Stimulated activated CD8-positive, alpha-beta memory T cell treated with anti-CD3 and anti-CD28 coated beads, Interleukin-12 subunit alpha, Interleukin-12 subunit beta, amount 100 ng/mL, for 24 hours (primary cell): ENCODE data around the gene GOSR1.
"Not testable (repeated sequence)": the region's sequence is repeated elsewhere in the genome, so short reads cannot be mapped to it uniquely, and the experiment has no call there.

ENCODE experiments used
- DNase-seq: peaks from one replicate; pipeline ENCODE4 v3.0.0-alpha.2; 2020; ENCODE audit errors: extremely low read depth

The GOSR1 gene

DNA sequence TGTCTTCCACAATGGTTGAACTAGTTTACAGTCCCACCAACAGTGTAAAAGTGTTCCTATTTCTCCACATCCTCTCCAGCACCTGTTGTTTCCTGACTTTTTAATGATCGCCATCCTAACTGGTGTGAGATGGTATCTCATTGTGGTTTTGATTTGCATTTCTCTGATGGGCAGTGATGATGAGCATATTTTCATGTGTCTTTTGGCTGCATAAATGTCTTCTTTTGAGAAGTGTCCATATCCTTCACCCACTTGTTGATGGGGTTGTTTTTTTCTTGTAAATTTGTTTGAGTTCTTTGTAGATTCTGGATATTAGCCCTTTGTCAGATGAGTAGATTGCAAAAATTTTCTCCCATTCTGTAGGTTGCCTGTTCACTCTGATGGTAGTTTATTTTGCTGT, 84.6 kb downstream of the GOSR1 start:
- not testable (repeated sequence) for DNase-seq

DNA sequence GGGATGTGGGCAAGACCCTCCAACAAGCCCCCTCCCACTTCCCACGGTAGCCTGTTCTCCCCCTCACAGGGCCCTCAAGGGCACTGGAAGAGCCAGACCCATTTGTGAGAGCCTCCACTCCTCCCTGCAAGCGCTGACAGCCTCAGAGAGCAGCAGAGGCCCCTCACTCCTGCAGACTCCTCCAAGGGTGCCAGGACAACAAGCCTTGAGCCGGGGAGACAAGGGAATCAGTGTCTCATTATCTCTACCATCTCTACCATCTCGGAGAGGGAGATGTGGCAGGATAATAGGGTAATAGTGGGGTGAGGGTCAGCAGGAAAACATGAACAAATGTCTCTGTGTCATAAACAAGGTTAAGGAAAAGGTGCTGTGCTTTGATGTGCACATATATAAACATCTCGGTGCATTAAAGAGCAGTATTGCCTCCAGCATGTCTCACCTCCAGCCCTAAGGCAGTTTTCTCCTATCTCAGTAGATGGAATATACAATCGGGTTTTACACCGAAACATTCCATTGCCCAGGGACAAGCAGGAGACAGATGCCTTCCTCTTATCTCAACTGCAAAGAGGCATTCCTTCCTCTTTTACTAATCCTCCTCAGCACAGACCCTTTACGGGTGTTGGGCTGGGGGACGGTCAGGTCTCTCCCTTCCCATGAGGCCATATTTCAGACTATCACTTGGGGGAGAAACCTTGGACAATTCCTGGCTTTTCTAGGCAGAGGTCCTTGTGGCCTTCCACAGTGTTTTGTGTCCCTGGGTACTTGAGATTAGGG, 86.1 kb downstream of the GOSR1 start:
- not testable (repeated sequence) for DNase-seq

DNA sequence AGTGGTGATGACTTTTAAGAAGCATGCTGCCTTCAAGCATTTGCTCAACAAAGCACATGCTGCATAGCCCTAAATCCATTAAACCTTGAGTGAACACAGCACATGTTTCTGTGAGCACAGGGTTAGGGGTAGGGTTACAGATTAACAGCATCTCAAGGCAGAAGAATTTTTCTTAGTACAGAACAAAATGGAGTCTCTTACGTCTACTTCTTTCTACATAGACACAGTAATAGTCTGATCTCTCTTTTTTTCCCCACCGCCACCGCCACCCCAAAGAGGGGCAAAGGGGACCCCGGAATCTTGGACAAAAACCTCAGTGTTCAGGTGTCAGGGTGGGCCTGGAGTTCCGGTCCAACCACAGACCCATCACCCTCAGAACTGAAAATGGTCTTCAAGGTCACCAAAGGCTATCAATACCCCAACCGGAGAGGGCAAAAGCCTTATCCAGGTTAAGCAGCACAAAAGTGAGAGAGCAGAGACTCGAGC, 86.7 kb downstream of the GOSR1 start:
- DNase-seq = not testable (repeated sequence)

DNA sequence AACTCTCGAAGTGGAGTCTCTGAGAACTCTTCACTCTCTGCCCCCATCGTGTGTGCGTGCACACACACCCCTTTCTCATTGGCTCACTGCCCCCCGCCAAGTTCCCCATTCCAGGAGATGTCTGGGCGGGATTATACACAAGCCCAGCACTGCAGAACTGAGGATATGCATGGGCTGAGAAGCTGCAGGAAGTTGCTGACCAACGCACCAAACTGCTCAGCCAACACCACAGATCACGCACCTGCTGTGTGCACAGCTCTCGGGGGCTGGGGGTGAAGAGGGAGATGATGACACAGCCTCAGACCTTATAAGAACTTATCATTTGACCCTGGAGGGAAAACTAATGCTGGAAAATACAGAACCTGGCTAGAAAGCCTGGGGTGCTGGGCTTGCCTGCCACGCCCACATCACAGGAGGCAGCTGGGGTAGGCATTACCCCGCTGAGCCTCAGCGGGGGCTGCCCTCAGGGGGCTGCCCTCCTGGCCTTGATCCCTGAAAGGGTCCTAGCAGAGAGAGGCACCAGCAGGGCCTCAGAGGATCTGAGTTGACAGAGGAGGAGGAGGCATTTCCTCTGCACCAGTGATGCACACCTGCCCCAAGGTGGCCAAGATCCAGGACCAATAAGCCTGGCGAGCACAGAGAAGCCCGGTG, 87.3 kb downstream of the GOSR1 start:
- DNase-seq = not testable (repeated sequence)

DNA sequence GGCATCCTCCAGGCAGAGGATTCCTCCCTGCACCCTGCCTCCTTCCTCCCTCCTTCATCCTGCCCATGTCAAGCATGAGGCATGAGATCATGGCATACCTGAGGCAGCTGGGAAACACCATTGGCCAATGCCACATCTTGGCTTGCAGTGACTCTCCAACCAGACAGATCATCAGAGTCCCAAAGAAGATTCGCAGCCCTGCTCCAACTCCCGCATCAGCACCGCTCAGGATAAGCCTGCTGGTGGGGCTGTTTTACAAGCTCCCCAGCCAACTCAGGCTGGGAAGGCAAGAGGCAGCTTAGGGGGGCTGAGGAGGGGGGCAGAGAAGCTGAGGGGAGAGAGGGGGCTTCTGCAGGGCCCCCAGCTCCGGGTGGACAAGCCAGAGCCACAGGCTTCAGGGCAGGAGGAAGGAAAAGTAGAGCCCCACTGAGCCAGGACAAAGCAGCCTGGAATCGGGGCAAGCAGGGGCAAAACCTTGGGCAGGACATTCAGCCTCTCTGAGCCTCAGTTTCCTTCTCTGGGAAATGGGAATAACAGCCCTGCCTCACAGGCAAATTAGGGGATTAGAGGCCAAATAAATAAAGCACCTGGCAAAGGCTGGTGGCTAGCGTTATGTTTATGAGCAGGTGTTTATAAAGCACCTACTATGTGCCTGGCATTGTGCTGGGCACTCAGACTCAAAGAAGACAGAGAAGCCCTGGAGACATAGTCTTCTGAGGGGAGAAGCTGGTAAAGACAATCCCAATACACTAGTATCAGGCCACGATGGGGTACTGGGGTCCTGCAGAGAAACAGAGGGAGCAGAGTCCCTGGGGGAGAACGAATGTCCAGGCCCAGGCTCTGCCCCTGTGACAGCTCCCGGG, 88.1 kb downstream of the GOSR1 start:
- DNase-seq = no peak

DNA sequence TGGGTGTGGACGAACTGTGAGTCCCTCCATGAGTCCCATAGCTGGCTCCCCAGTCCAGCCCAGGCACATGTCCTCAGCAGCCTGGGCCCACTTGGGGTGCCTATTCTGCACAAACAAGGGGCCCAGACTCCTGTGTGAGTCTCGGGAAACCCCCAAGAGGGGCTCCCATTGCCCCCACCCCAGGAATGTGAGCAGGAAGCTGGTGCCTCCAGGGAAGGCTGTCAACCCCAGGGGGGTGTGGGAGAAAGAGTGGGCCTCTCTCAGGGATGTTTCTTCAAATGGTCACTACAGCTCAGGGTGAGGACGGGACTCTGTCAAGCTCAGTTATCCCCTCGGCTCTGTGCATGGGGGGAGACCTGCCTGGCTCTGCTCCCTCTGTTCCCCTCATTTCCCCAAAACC, 88.9 kb downstream of the GOSR1 start:
- DNase-seq = not testable (repeated sequence)

DNA sequence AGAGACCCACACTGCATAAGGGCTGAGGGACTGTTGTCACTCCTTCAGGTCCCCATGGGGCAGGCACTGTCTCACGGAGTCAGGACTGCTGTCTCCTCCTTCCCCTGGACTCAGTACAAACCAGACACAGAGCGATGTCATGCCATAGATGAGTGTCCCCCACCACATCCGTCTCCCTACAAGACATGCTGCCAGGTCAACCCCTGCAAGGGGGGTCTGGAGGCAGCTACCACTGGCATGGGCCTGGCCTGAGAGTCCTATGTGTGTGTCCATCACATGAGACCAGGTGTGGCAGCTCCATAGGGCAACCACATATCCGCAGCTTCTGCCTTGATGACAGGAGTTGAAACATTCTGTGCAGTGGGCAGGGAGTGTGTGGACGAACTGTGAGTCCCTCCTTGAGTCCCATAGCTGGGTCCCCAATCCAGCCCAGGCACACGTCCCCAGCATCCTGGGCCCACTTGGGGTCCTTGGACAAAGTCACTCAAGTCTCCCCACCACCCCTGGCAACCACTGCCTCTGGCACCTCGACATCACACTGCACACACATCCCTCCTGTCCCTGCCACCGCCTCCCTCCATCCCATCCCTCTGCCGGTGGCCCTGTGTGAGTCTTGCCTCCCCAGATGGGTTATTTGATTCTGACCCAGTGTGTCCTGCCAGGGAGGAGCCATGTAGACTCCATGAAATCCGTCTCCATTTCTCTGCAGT, 89.5 kb downstream of the GOSR1 start:
- DNase-seq = not testable (repeated sequence)

DNA sequence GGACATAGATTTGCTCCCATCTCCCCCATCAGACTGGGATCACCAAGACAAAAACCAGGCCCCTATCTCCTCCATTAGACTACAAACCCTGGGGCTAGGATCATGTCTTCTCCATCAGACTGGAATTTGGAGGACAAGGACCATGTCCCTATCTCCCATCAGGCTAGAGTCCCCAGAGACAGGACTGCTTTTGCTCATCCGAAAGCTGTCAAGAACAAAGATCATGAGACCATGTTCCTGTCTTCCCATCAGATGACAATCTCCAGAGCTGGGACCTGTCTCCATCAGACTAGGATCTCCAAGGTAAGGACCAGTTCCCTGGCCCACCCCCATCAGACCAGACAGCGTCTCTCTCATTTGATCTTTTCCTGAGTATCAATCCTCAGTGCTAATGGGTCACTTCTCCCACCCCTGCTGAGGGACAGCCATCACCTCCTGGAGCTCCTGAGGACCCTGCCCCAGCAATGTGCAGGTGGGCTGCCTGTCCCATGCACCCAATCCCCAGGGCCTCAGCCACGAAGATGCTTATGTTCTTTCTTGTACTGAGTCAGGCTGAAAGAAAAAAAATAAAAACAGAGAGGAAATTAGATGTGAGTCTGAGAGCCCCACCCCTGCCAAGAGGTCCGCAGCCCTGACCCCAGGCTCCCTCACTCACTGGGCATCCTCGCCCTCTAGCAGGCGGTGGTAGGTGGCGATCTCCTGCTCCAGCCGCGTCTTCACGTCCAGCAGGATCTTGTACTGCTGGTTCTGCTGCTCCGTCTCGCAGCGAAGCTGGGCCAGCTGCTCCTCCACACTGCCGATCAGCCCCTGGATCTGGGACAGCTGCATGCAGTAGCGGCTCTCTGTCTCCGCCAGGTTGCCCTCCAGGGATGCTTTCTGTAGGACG, 90.3 kb downstream of the GOSR1 start:
- no peak for DNase-seq

DNA sequence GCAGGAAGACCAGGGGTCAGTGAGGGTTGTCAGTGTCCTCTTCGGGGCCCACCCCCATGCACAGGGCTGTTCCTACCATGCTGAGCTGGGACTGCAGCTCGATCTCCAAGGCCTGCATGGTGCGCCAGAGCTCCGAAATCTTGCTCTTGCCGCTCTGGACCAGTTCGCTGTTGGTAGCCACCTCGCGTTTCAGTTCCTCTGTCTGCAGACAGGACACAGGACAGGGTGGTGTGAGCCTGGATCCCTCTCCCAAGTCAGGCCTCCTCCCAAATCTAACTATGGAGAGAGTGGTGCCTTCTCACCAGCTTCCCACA, 90.9 kb downstream of the GOSR1 start:
- DNase-seq = no peak

DNA sequence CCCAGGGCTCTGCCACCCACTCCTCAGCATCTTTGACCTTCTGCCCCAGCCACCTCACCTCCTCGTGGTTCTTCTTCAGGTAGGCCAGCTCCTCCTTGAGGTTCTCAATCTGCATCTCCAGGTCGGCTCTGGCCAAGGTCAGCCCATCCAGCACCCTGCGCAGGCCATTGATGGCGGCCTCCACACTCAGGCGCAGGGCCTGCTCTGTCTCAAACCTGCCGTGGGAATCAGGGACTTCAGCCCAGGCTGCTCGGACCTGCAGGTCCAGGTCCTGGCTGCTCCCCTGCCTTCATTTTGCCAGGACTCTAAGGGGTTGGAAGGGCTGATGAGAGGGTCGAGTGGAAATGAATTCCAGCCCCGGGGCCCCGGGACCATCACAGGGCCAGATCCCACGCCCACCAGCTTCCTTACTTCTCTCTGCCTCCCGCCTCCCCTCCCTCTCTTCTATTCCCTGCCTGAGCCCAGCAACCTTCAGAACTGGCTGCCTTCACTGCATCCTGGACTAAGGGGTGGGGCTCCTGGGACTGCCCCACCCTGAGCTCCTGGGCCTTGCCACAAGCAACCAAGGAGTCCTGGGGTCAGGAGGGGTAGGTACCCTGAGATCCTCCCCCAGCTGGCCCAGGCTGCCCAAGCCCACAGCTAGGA, 92.4 kb downstream of the GOSR1 start:
- DNase-seq = not testable (repeated sequence)

DNA sequence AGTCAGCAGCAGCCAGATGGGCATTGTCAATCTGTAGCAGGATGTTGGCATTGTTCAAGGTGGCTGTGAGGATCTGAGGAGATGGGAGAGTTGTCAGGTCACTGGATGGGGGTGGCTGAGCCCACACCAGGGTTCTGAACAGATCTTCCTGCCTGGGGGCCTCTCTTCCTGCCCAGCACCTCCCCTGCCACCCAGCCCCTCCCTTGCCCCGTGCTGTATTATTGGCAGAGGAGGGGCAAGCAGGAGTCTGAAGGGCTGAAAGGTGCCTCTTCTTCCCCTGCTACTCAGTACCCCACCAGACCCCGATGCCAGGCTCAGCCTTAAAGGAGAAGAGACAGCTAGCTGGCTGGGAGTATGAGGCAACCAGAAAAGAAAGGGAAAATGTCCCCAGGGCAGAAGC, 93.0 kb downstream of the GOSR1 start:
- no peak for DNase-seq

DNA sequence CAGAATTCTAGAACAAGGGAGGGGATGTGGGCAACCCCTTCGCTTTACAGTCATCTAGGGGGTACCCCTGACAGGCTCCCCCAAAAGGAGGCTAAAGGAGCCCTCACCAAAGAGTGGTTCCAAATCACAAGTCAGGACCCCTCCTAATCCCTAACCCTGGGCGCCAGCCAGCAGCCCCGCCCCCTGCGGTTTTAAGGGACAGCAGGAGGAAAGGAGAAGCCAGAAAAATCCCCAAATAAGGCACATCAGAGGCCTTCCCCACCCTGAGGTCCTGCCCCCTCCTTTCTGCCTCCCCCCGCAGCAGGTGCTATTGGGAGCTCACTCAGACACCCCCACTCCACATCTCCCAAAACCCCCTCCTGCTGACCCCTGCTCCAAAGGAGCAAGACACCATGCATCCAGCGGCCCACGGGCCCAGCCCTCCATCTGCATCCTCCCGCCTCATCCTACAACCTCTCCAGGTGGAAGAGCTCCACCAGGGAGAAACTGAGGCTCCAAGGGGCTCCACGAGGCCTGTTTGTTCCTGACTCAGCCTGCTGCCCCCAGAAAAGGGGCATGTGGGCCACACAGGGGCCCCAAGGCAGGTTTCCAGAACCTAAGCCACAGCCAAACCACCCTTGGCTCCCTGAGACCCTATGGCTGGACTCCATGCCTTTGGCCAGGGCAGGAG, 93.5 kb downstream of the GOSR1 start:
- DNase-seq = no peak

DNA sequence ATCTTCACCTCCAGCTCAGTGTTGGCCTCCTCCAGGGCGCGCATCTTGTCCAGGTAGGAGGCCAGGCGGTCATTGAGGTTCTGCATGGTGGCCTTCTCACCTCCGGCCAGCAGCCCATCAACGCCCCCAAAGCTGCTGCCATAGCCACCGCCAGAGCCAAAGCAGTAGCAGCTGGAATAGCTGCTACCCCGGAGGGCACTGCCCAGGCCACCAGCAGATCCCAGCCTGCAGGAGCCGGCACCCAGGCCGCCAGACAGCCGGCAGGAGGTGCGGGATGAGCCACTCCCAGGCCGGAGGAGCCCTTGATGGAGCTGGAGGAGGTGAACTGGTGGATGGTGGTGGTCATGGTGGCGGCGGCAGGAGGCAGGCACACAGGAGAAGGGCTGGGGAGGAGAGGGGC, 94.2 kb downstream of the GOSR1 start:
- DNase-seq = not testable (repeated sequence)

DNA sequence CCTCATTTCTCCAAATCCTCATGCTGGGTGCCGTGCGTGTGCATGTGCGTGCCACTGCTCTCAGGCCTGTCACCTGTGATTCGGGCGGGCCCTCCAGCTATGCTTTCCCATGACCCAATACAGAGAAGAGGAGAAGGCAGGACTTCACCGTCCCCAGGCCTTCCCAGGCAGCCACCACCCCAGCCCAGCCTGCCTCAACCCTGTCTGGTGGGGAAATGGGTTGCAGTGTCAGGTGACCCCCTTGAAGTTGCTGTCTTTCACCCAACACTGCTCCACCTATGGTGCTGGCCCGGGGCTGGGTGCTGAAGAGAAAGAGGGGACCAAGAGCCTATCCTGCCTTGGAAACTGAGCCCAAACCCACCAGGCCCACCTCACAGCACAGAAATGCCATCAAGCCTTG, 94.7 kb downstream of the GOSR1 start:
- DNase-seq = no peak

DNA sequence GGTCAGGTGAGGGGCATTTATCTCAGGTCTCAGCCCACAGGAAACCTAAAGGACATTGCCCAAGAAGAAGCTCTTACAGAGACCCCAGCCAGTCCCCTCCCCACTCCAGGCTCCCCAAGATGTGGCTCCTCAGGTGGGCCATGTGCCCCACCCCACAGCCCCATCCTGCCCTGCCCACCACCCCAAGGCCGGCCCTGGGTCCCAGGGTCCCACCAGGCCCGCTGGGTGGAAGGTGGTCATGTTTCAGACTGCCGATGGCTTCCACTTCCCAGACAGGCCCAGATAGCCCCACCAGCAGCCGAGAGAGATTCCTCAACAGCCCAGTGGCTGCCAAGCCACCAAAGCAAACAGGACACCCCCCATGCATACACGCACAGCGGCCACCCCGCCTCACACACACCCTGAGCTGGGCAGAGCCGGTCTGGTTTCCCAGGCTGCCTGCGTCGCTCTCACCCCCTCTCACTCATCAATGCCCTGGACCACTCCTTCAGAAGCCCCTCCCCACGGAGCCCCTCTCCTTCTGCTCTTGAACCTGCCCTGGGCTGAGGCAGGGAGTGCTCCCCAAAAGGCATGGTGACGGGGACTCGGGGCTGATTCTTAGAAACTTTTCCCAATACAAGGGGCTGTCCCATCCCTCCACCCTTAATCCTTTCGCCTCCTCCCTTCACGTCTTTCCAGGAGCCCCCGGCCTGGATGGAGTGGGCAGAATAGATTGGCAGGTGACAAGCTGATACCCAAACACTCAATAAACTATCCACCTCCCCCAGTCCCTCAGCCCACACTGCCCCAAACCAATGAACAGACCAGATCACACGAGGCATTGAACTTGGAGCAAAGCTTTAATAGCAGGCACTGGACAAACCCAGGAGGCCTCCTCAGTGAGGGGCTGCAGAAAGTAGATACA, 95.7 kb downstream of the GOSR1 start:
- not testable (repeated sequence) for DNase-seq

DNA sequence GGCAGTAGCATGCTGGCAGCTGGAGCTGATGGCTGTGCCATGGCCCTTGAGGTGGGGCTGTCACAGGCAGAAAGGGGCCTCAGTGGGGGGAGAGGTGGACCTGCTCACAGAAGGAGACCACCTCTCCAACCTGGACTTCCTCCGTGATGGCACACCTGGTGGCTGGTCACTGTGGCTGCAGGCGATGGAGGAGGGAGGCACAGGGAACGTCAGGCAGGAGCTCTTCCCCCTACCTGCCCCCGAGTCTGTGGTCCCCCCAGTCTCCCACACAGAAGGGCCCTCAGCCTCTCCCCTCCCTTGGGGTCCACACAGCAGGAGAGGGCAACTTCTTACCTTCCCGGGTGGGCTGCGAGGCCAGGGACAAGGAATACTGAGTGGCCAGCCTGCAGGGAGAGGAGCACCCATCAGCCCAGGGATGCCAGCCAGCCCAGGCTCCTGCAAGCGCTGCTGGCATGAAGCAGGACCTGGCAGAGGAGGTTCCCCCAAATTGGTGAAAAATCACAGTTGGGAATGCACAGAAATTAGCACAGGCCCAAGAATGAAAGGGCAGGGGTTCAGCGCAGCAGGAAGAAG, 96.5 kb downstream of the GOSR1 start:
- no peak for DNase-seq

DNA sequence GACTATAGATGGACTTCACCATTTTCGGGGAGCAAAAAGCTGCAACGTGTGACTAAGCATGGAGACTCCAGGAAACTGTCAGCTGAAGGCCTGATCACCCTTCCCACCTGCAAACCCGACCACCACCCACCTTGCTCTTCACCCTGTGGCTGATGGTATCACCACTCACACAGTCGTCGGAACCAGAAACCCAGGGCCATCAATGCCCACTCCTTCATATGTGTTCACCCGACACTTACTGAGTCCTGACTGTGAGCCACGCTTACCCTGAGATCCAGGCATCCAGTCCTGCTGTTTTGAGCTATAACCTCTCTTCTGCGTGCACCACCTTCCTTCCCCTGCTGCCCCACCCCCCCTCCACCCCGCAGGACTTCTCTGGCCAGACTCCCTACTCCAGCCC, 97.1 kb downstream of the GOSR1 start:
- DNase-seq = not testable (repeated sequence)

DNA sequence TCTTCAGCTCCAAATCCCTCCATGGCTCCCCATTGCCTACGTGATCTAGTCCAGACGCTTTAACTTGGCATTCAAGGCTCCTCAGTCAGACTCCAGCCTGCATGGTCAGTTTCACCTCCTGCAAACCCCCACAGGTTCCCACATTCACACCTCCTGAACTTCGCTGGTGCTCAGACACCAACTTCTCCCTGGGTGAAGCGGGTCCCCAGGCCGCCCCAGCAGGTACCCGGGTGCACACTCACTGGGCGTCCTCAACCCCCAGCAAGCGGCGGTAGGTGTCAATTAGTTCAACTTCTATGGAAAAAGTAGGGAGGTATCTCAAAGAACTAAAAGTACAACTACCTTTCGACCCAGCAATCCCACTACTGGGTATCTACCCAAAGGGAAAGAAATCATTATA, 97.6 kb downstream of the GOSR1 start:
- not testable (repeated sequence) for DNase-seq
